GM13976 (cell line): ENCODE measurements around the gene GRM2.

ENCODE experiments used
- DNase-seq: peaks from one replicate; pipeline ENCODE4 v3.0.0; 2012; ENCODE audit warnings: low spot score
- in situ Hi-C: fragments of 300-500 bp; cut with MboI; formaldehyde crosslinking; loops from one replicate; pipeline ENCODE4 v1.12.0; 2022; ENCODE audit warnings: low sequenced_read_pairs, mixed read lengths, inconsistent platforms; ENCODE audit not compliant: unreplicated experiment
- TF ChIP-seq, protein P1 (sequence below): IDR thresholded peaks from 2 replicates; pipeline ENCODE4 v1.5.1; 2012; ENCODE audit warnings: borderline replicate concordance, mild to moderate bottlenecking; ENCODE audit not compliant: insufficient read depth; ENCODE audit errors: extremely low read depth, missing control alignments, control extremely low read depth

GRM2 gene

DNA sequence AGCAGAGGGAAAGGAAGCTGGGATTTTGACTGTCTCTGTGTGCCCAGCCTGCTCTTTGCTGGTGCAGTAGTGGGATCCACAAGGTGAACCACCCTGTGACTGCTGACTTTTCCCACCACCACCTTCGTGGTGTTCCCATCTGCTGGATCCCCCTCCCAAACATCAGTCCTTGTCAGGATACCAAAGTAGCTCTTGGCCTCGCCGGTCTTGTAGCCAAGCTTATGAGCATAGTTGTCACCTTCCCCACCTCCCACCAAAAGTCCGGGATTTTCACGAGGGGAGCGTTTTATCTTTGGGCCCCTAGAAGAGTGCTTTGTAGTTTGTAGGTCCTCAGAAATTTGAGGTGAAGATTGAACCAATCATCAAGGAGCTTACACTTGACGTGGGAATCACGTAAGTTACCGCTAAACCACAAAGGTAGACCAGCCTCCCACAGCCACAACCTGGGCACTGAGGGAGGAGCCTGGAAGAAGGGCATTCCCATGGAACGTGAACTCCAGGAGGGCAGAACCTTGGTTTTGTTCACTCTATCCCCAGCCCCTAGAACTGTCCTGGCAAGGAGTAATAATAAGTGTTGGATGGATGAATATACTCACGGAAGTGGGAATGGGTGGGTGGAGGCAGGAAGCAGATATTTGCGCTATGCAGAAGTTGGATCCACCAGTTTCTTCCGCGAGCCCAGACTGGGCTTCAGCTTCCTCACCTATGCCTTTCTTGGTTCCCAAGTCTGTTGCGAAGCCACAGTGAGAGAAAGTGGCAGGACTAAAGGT lies 36.6 kb upstream of the GRM2 start:
- TF ChIP-seq, protein P1, sequence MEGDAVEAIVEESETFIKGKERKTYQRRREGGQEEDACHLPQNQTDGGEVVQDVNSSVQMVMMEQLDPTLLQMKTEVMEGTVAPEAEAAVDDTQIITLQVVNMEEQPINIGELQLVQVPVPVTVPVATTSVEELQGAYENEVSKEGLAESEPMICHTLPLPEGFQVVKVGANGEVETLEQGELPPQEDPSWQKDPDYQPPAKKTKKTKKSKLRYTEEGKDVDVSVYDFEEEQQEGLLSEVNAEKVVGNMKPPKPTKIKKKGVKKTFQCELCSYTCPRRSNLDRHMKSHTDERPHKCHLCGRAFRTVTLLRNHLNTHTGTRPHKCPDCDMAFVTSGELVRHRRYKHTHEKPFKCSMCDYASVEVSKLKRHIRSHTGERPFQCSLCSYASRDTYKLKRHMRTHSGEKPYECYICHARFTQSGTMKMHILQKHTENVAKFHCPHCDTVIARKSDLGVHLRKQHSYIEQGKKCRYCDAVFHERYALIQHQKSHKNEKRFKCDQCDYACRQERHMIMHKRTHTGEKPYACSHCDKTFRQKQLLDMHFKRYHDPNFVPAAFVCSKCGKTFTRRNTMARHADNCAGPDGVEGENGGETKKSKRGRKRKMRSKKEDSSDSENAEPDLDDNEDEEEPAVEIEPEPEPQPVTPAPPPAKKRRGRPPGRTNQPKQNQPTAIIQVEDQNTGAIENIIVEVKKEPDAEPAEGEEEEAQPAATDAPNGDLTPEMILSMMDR: no peak

DNA sequence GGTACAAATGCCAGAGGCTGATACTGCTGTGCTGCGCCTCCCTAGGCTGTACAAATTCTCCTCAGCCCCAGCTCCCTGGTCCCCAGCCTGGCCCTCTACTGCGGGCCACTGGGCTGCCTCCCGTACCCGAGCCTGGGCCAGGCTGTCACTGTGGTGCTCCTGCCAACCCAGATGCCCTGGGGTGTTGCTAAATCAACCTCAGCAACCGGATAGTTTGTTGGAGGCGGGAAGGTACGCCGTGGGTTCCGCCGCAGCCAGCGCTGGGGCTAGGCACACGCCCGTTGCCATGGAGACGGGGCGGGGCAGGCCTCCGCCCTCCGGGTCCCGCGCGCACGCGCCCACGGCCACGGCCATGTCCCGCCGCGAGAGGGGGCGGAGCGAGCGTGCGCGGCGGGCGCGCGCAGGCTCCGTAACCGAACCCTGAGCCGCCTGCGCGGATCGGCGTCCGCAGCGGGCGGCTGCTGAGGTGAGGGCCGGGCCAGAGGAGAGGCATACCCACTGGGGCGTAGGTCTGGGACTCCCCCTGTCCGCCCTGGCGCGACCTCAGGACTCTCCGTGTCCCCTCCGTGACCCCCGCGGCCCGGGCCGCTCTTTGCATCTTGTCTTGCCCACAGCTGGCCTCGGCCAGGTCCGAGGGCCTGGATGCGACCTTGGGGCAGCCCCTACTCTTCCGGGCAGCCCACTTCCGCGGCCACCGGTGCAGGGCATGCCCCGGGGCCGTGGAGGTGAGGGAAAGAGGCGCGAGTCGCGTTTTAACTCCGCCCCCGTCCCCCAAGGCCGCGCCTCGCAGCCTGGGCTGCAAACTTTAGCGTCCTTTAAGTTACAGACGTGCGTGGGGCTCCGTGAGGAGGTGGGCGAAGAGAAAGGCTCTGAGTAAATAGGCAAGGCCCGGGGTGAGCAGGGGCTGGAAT lies 35.8 kb upstream of the GRM2 start, which contains the start of gene TEX264:
Gene TEX264 (plus strand): TSS at position 430 of the 911 bp plus-strand sequence. CDS start 3,053 bp downstream, outside the sequence.
- TF ChIP-seq, protein P1: no peak

More for the DNA sequence above, 36.6 kb upstream of the GRM2 start:
- no peak for DNase-seq
- in situ Hi-C loops: no loop called here

DNA sequence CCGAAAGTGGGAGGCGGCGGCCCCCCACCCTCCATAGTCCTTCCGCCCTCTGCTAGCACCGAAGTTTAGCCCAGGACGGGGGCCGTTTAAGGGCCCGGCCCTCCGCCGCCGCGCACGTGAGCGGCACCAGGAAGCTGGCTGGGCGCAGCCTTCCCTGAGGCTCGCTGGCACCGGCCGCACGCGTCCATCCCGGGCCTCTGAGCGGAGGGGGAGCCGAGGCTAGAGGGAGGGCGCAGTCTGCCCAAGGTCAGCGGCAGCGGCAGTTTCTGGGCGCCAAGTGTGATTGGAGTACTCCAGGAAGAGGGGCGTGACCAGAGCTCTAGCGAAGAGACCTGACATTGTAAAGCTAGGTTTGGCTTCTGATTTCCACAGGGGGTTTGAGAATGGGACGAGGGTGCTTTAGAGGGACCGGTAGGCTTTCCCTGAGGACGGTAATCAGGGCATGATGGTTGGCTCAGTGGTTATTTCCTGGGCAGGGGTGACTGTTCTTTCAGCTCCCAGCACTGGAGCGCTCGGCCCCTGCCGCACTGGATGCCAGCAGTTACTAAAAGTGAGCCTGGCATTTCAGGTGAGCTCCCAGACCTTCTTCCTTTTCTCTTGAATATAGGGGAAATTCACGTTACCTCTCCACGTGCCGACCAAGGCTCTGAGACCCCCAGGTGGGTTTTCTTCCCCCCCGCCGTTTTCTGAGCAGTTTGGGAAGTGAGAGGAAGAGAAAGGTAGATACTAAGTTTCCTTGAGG lies 35.0 kb upstream of the GRM2 start:
- TF ChIP-seq, protein P1: no peak
- DNase-seq: peak; percentile 82
- in situ Hi-C loops: no loop called here

More for the DNA sequence above, 35.8 kb upstream of the GRM2 start, which contains the start of gene TEX264:
- DNase-seq: peak; percentile 98
- in situ Hi-C loops: no loop called here

DNA sequence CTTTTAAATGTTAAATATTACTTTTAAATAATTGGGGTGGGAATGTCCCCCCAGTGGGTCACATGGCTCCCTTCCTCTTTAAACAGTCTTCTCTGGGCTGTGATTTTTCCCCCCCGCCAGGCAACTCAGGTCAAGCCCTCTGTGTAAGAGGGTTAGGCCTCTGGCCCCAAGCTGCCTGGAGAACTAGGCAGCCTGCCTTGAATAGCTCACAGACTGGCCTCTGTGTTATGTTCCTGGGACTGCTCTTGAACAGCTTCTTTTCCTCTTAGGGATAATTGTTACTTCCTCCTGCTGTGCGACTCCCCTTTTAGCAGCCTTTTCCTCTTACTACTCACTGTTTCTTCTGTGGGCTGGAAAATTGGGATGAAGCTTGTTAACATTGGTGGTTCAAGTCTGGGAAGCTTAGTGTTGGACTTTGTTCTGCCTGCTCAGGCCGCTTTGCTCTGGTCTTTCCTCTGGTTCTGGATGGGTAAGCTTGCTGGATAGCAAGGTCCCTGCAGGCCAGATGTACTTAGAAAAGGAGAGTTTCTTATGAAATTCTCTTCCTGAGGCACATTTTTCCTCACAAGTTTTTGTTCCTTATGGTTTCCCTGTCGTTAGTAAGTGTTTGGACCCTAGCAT lies 33.6 kb upstream of the GRM2 start:
- in situ Hi-C loops: no loop called here
- no peak for DNase-seq
- TF ChIP-seq, protein P1: no peak

DNA sequence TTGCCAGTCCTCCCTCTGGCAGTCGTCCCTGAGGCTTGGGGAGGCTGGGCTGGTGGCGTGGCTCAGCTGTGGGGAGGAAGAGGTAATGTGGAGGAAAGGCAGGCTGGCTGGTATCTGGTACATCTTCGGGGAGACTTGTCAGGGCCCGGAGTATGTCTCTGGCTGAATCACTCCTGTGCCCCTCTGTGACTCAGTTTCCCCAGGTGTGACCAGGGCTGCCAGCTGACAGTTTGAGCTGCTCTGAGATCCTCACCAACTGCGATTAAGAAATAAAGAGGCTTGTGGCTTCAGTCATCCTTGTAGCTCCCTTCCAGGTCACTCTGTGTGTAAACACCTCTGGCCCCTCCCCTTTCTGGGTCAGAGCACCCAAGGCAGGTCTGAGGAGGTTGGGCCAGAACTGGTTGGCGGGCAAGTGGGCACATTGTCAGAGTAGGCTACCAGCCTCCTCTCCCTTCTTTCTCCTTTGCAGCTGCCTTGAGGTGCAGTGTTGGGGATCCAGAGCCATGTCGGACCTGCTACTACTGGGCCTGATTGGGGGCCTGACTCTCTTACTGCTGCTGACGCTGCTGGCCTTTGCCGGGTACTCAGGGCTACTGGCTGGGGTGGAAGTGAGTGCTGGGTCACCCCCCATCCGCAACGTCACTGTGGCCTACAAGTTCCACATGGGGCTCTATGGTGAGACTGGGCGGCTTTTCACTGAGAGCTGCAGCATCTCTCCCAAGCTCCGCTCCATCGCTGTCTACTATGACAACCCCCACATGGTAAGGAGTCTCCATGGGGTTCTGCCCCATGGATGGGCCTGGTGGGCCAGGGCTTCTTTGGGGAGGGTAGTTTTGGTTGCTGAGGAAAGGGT lies 32.8 kb upstream of the GRM2 start:
- in situ Hi-C loops: no loop called here
- DNase-seq: no peak
- TF ChIP-seq, protein P1: no peak
